Tibial artery (tissue), 4 donors: ENCODE measurements around the gene CD200.

Experiments used
- DNase-seq, 2 donors: peaks; one replicate each; pipeline ENCODE4 v3.0.0-alpha.2; 2019
- H3K27ac ChIP-seq, 2 donors: fragments of 200-600 bp; sonication (generic) in 1 of 2; 1 replicate in 1 of 2; 2 replicates in 1 of 2; pipeline ENCODE4 v1.5.1; 2018 to 2019; ENCODE audit warnings: mild to moderate bottlenecking in 1 of 2
- H3K27me3 ChIP-seq, 2 donors: fragments of 200-600 bp; sonication (generic) in 1 of 2; one replicate each; pipeline versions ENCODE4 v1.5.1 to v1.6.0; 2016 to 2019
- H3K36me3 ChIP-seq, 3 donors: fragments of 200-600 bp; sonication (generic) in 2 of 3; one replicate each; pipeline ENCODE4 v1.5.1; 2016 to 2019; ENCODE audit warnings: mild to moderate bottlenecking in 2 of 3
- H3K4me1 ChIP-seq, 4 donors: fragments of 200-600 bp; sonication (generic) in 2 of 4; 1 replicate in 3 of 4; 2 replicates in 1 of 4; pipeline ENCODE4 v1.5.1; 2016 to 2019
- H3K4me3 ChIP-seq, 2 donors: fragments of 200-600 bp; sonication (generic) in 1 of 2; 1 replicate in 1 of 2; 2 replicates in 1 of 2; pipeline ENCODE4 v1.5.1; 2018 to 2019; ENCODE audit warnings: mild to moderate bottlenecking in 2 of 2
- H3K9me3 ChIP-seq, 3 donors: fragments of 200-600 bp; sonication (generic) in 1 of 3; one replicate each; pipeline ENCODE4 v1.5.1; 2016 to 2019
- CTCF ChIP-seq, 2 experiments: fragments of 200-600 bp in 1 of 2; fragments of 450-650 bp in 1 of 2; IDR thresholded peaks; one replicate each; pipeline ENCODE4 v1.5.1; 2017 to 2019; ENCODE audit warnings: antibody characterized with exemption in 2 of 2, mild to moderate bottlenecking in 1 of 2, moderate library complexity in 1 of 2
- intact Hi-C: fragments of 100-400 bp; cut with DNase I; formaldehyde crosslinking; loops from one replicate; pipeline ENCODE4 v1.15.0; 2023; ENCODE audit warnings: low total_unique reads

Gene CD200

GRCh38 chr3:112371569-112371968 is 38.6 kb downstream of the CD200 start:
- H3K27me3 ChIP-seq, result no peaks in the 10 kb centered on the region
- no peaks in the 10 kb centered on the region for H3K9me3 ChIP-seq
- no peak for TF ChIP-seq CTCF (IDR thresholded peaks at IDR 0.05)
- H3K4me1 ChIP-seq, result peaks cover 0 to 8% (median 0%) of the 10 kb centered on the region in 4 donors
- H3K4me3 ChIP-seq, result no peak overlapping the region
- DNase-seq, result no peak
- no peak overlapping the region for H3K27ac ChIP-seq
- H3K36me3 ChIP-seq, result no peaks in the 10 kb centered on the region
- intact Hi-C loops, result no loop called here

DNA sequence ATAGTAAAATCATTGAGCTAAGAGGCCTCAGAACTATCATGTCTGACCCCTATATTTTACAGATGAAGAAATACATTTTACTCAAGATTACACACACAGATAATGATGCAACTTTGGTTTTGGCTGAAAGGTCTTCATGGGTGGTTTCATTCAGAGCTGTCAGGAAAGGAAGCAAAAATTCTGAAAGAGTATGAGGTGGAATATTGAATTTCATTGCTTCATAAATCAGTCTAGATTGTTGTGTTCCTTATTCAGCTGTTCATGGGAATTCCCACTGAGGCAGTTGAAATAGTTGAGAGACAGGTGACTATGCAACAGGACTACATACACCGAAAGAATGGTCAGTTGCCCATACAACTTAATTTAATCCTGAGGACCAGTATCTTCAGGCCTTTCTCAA is 39.4 kb downstream of the CD200 start:
- Histone ChIP-seq H3K4me3 (no peak overlapping the region), H3K27me3 (no peaks in the 10 kb centered on the region), H3K36me3 (no peaks in the 10 kb centered on the region), H3K9me3 (no peaks in the 10 kb centered on the region), H3K4me1 (peaks cover 0 to 12% (median 0%) of the 10 kb centered on the region in 4 donors), H3K27ac (no peak overlapping the region)
- intact Hi-C loops, result no loop called here
- TF ChIP-seq CTCF (IDR thresholded peaks at IDR 0.05), result no peak
- DNase-seq, result no peak

DNA sequence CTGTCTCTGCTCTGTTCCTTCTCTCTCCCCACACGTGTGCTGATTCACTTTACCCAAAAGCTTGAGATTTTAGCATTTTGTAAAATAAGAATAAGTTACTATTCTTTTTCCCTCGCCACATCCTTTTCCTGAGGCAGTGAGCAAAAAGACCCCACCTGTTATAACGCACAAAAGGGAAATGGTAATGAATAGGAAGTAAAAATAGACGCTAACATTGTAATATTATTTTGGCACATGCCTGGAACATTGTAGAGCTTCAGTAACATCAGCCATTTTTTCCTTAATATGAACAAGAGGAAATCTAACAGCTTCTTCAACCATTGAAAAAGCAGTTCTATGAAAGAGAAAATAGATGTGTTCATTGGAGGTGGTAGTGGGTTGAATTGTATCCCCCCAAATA is 40.5 kb downstream of the CD200 start:
- no peak overlapping the region for H3K4me3 ChIP-seq
- H3K4me1 ChIP-seq, result peaks cover 0 to 23% (median 7%) of the 10 kb centered on the region in 4 donors
- H3K9me3 ChIP-seq, result no peaks in the 10 kb centered on the region
- no peak for DNase-seq
- intact Hi-C loops, result no loop called here
- TF ChIP-seq CTCF (IDR thresholded peaks at IDR 0.05), result no peak
- H3K27me3 ChIP-seq, result no peaks in the 10 kb centered on the region
- H3K27ac ChIP-seq, result no peak overlapping the region
- H3K36me3 ChIP-seq, result no peaks in the 10 kb centered on the region

- Histone ChIP-seq H3K4me3 (no peak overlapping the region), H3K9me3 (no peaks in the 10 kb centered on the region), H3K27ac (peak overlapping the region in 1 of 2 donors; percentile 12), H3K4me1 (peaks cover 0 to 28% (median 9%) of the 10 kb centered on the region in 4 donors), H3K27me3 (no peaks in the 10 kb centered on the region), H3K36me3 (no peaks in the 10 kb centered on the region)
- no peak for DNase-seq
- TF ChIP-seq CTCF (IDR thresholded peaks at IDR 0.05), result no peak
- intact Hi-C loops, result no loop called here
Observed at GRCh38 chr3:112373924-112374323, 41.0 kb downstream of the CD200 start.

DNA sequence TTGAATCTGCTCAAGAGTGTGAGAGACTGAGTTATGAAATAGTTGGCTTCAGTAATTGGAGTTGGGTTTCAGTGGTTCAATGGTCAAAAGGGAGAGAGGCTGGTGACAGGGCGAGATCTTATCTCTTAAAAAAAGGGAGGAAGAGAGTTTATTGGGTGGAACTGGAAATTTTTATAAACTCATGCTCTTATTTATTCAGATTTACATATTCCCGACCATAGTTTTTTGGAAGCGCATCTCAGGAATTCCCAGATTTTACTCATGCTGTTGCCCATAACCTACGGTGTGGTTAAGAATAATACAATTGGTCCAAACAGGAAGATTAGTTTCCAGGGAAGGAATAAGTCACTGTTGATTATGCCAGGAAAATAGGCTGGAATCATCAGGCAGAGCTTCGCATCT is 41.4 kb downstream of the CD200 start:
- peak overlapping the region in 1 of 2 donors; percentile 12 for H3K27ac ChIP-seq
- no peak for DNase-seq
- peaks cover 0 to 28% (median 9%) of the 10 kb centered on the region in 4 donors for H3K4me1 ChIP-seq
- H3K9me3 ChIP-seq, result no peaks in the 10 kb centered on the region
- TF ChIP-seq CTCF (IDR thresholded peaks at IDR 0.05), result no peak
- no peak overlapping the region for H3K4me3 ChIP-seq
- H3K36me3 ChIP-seq, result no peaks in the 10 kb centered on the region
- intact Hi-C loops, result no loop called here
- H3K27me3 ChIP-seq, result no peaks in the 10 kb centered on the region

DNA sequence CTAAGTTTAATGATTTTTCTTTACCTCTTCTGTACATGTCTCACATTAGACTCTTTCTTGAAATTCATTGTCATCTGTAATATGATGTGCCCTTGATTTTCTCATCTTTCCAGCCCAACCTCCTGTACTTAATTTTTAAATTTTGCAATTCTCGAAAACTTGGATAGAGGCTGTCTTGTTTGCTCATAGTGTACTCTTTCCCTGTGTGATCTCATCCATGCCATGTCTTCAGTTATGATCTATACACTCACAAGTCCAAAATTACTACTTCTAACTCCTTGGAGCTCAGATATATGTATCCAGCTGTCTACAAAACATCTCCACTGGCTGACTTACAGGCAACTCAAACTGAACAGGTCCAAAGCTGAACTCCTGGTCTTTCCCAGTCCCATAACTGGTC is 42.2 kb downstream of the CD200 start:
- peaks cover 0 to 28% (median 9%) of the 10 kb centered on the region in 4 donors for H3K4me1 ChIP-seq
- H3K36me3 ChIP-seq, result no peaks in the 10 kb centered on the region
- no peak for TF ChIP-seq CTCF (IDR thresholded peaks at IDR 0.05)
- intact Hi-C loops, result no loop called here
- H3K4me3 ChIP-seq, result no peak overlapping the region
- H3K27me3 ChIP-seq, result no peaks in the 10 kb centered on the region
- DNase-seq, result no peak
- no peaks in the 10 kb centered on the region for H3K9me3 ChIP-seq
- peak overlapping the region in 1 of 2 donors; percentile 16 for H3K27ac ChIP-seq
